H4 (cell line): ENCODE measurements around the gene SCARB2. TPM values are rescaled to one million over a fixed set of nuclear protein-coding genes. Genes with fewer than 3 reads are reported as not detected.
"Not testable (repeated sequence)": the region's sequence is repeated elsewhere in the genome, so short reads cannot be mapped to it uniquely, and the experiment has no call there.

Experiments used
- DNase-seq: peaks from one replicate; pipeline ENCODE4 v3.0.0-alpha.2; 2015; ENCODE audit warnings: low spot score
- total RNA-seq: library from RNA; depleted of rRNA; stranded (reverse); fragments of >200 nt; shearing (Covaris generic); gene quantifications from 2 replicates; pipeline ENCODE4 v1.2.3, GENCODE V29; 2014; rRNA removed

Gene SCARB2, protein sequence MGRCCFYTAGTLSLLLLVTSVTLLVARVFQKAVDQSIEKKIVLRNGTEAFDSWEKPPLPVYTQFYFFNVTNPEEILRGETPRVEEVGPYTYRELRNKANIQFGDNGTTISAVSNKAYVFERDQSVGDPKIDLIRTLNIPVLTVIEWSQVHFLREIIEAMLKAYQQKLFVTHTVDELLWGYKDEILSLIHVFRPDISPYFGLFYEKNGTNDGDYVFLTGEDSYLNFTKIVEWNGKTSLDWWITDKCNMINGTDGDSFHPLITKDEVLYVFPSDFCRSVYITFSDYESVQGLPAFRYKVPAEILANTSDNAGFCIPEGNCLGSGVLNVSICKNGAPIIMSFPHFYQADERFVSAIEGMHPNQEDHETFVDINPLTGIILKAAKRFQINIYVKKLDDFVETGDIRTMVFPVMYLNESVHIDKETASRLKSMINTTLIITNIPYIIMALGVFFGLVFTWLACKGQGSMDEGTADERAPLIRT
- total RNA-seq: 88.5 and 101 TPM in 2 replicates

- DNase-seq: peak; percentile 64
These were observed at the start of gene SCARB2 for GRCh38 chr4:76213415-76214176. Gene SCARB2 (minus strand): TSS chr4:76213824. CDS start chr4:76213543, 281 bp downstream.

DNA sequence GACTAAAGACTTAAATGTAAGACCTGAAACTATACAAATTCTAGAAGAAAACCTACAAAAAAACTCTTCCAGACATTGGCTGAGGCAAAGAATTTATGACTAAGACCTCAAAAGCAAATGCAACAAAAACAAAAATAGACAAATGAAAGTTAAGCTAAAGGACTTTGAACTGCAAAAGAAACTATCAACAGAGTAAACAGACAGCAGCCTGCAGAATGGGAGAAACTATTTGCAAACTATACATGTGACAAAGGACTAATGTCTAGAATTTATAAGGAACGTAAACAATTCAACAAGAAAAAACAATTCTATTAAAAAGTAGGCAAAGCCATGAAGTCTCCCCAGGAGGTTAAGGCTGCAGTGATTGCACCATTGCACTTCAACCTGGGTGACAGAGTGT, 46.9 kb upstream of the SCARB2 start:
- DNase-seq: no peak

- no peak for DNase-seq
These were observed 44.2 kb upstream of the SCARB2 start for GRCh38 chr4:76257824-76258223.

GRCh38 chr4:76256968-76257367, 43.3 kb upstream of the SCARB2 start:
- no peak for DNase-seq

- DNase-seq: no peak
These were observed 42.4 kb upstream of the SCARB2 start for GRCh38 chr4:76256032-76256431.

DNA sequence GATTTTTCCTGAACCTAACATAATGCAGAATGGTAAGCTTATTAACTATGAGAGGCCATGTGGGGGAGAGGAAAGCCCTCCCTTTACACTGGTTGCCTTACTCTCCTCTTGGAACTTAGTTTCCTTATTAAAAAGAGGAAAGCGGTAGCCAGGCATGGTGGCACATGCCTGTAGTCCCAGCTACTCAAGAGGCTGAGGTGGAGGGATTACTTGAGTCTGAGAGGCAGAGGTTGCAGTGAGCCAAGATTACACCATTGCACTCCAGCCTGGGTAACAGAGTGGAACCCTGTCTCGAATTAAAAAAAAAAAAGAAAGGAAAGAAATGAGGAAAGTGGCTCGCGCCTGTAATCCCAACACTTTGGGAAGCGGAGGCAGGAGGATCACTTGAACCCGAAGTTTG, 39.9 kb upstream of the SCARB2 start:
- DNase-seq: no peak

GRCh38 chr4:76252271-76252653, 38.6 kb upstream of the SCARB2 start:
- no peak for DNase-seq

DNA sequence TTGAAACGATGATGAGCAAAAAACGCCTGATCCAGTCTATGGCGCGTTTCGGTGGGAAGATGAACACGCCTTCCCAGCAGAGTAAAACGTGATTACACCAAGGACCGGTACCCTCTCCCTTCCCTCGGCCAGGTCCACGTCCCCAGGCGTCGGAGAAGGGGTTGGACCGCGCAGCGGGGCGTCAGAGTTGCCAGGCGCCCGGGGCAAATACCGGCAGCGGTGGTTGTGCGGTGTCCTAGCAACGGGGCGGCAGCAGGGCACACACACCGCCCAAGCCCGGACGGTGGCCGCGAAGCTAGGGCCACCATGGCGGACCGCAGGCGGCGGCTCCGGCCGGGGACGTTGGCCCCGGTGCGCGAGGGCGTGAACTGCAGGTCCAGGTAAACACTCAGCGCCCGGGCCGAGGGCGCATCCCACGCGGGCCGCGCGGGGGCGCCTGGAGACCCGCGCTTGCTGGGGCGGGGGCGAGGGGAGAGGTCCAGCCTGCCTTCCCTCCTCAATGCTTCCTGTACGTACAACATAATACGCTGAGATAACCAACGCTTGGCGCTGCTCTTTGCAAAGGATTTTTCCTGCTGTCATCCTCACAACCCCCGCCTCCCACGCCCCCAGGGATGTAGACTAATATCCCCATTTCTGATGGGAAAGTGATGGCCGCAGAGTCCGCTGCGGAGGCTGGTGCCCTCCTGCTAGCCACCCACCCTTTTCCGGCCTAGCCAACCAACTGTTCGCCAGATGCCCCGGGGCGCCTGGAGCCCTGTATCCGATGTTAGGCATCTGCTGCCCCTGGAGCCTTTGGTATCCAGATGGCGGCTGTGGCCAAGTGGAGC, 38.0 kb upstream of the SCARB2 start, which contains the start of gene FAM47E:
TSS of gene FAM47E (plus strand) at position 281 of the 830 bp plus-strand sequence. CDS start at position 307, 26 bp downstream.
- DNase-seq: peak; percentile 55

DNA sequence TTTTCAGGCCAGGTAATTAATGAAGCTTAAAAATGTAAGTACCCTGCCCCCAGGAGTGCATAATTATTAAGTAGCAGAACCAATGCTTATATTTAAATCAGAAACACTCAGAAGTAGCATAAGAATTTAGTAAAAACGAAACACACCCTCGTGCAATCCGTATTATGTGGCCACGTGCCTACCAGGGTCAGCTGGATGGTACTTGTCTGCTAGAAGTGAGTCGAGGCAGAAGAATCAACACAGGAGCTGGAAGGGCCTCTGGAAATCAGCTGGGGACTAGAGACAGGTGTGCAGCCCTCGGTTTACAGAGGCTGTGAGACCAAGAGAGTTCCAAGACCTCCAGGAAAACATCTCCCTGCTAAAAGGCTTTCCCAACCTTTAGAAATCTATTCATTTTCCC, 37.3 kb upstream of the SCARB2 start:
- no peak for DNase-seq

DNA sequence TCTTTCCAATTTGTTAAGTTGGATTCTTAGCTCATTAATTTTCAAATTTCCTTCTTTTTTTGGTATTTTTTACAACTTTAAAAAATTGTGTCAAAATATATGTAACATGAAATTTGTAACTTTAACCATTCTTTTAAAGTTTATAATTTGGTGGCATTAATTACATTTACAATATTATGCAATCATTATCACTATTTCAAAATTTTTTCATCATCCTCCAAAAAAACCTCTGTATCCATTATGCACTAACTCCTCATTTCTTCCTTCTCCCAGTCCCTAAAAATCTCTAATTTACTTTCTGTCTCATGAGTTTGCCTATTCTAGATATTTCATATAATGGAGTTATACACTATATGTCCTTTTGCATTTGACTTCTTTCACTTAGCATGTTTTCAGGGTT, 33.2 kb upstream of the SCARB2 start:
- DNase-seq: no peak

DNA sequence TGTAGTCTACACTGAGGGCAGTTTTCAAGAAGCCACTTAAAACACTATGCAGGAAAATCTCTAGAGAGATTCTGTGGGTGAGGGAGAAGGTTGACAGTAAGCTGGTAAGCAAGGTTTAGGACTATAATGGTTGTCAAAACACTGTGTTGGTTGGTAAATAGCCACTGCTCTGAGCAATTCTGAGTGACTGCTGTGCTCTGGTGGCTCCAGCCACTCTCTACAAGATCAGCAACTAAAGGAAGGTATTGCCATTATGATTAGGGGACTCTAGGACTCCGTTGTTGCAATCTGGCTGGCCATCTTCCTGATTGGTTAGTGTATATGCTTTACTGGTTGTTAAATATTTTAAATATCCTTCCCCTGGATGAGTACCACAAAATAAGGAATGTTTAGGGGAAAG, 32.4 kb upstream of the SCARB2 start:
- DNase-seq: no peak

DNA sequence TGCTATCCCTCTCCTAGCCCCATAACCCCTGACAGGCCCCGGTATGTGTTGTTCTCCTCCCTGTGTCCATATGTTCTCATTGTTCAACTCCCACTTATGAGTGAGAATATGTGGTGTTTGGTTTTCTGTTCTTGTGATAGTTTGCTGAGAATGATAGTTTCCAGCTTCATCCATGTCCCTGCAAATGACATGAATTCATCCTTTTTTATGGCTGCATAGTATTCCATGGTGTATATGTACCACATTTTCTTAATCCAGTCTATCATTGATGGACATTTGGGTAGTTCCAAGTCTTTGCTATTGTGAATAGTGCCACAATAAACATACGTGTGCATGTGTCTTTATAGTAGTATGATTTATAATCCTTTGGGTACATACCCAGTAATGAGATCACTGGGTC, 30.3 kb upstream of the SCARB2 start:
- DNase-seq: not testable (repeated sequence)

DNA sequence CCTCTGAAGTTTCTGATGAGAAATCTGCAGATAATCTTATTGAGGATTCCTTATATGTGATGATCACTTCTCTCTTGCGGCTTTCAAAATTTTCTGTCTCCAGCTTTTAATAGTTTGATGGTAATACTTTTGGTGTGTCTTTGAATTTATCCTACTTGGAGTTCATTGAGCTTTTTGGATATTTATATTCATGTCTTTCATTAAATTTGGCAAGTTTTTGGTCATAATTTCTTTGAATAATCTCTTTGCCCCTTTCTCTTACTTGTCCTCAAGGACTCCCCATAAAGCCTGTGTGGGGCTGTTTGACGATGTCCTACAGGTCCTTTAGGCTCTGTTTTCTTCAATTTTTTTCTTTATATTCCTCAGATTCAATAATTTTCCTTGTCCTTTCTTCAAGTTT, 26.6 kb upstream of the SCARB2 start:
- DNase-seq: no peak

- no peak for DNase-seq
These were observed 25.1 kb upstream of the SCARB2 start for GRCh38 chr4:76238701-76239100.

DNA sequence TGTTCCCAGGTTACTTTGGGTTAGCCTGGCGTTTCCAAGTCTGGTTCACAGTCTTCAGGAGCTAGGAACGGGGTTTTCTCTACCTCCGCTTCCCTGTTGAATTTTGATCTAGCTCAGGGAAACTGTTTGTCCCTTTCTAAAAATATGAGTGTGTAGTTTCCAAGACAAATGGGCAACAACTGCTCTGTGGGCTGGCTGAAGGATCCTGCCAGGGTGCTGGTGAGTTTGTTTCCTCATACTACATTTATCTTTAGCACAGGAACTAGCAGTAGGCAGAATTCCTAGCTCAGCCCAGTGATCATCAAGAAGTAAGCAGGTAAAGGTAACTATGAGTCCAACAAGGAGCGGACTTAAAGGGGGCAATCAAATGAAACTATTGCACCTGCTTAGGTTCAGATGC, 24.6 kb upstream of the SCARB2 start:
- DNase-seq: no peak

DNA sequence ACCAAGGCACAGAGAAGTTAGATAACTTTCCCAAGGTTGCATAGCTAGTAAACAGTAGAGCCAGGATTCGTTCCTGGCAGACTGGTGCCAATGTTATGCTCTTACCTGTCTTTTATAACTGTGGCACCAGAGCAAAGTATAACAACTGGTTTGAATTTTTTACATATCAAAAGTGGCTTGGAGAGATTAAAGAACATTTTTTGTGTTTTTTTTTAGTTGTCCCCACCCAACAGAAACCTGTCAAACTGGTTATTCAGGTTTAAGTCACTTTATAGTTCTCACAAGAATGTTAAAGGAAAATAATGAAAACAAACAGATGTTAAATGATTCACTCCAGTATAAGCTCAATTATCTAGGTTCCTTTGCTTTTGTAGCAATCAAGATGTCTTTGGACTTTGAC, 22.3 kb upstream of the SCARB2 start:
- DNase-seq: no peak

DNA sequence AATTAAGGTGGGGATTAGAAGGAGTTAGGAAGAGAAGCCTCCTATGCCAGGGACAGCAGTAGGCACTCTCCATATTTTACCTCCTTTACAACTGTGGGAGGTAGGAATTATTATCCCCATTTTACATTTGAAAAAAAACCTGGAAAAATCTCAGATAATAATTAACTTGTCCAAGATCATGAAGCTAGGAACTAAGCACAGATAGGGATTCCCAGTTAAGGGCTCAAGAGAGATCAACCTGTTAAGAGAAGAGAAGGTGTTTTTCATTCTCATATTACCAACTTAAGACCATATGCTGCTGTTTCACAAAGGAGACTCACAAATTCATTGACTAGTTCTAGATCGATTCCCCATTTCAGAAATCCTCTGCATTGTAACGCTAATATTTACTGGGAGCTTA, 21.8 kb upstream of the SCARB2 start:
- no peak for DNase-seq

- DNase-seq: no peak
These were observed 21.0 kb upstream of the SCARB2 start for GRCh38 chr4:76234679-76235044.

GRCh38 chr4:76233967-76234678, 20.5 kb upstream of the SCARB2 start:
- DNase-seq: no peak

DNA sequence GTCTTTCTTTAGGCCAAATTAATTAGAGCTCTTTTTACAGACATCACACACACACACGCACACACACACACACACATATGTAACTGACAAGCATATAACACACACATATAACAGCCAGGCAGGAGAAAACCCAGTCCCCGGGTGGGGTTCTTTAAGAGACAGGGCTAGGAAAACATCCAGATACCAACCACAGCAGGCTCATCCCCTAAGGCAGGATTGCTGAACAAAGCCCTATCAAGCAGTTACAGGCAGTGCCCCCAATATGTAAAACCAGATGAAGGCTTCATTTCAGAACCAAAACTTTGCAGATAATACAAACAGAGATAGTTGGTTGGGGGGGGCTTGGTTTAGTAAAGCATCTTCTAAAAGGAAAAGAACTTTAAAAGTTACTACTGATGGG, 19.9 kb upstream of the SCARB2 start:
- DNase-seq: no peak

DNA sequence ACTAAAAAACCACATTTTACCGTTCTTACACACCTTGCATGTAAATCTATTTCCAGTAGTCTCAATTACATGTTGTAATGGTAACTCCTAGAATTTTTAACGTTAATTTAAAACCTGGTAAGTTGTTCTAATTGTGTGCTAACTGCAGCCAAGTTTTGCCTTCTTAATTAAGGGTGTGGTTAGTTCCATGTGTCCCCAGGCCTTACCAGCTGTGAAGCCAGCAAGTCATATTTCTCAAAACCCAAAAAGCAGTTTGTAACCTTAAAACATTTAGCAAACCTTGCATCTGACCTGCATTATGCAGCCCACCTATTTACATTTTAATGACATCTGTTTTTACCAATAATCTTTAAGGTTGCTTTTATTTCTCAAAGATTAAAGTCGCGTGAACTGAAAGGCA, 19.5 kb upstream of the SCARB2 start:
- no peak for DNase-seq
